HG02852 (cell line): ENCODE measurements around the gene AFF2.
"Not testable (repeated sequence)": the region's sequence is repeated elsewhere in the genome, so short reads cannot be mapped to it uniquely, and the experiment has no call there.

Experiments used
- ATAC-seq: cut with Tn5 transposase; IDR thresholded peaks from one replicate; pipeline ENCODE4 v1.9.1; 2021; ENCODE audit warnings: mild to moderate bottlenecking, moderate library complexity; ENCODE audit not compliant: unreplicated experiment

Gene AFF2

GRCh38 chrX:148629434-148629833, 129.0 kb downstream of the AFF2 start:
- no peak for ATAC-seq

- ATAC-seq: no peak
These were observed 132.0 kb downstream of the AFF2 start for GRCh38 chrX:148632444-148632843.

GRCh38 chrX:148633218-148633908, 132.9 kb downstream of the AFF2 start:
- ATAC-seq: no peak

GRCh38 chrX:148634591-148634990, 134.2 kb downstream of the AFF2 start:
- ATAC-seq: no peak

- no peak for ATAC-seq
These were observed 143.0 kb downstream of the AFF2 start for GRCh38 chrX:148643460-148643859.

- no peak for ATAC-seq
These were observed 147.2 kb downstream of the AFF2 start for GRCh38 chrX:148647651-148648050.

- no peak for ATAC-seq
These were observed 148.9 kb downstream of the AFF2 start for GRCh38 chrX:148649145-148649795.

GRCh38 chrX:148658115-148658730, 157.8 kb downstream of the AFF2 start:
- no peak for ATAC-seq

GRCh38 chrX:148659481-148659880, 159.1 kb downstream of the AFF2 start:
- no peak for ATAC-seq

- no peak for ATAC-seq
These were observed 160.6 kb downstream of the AFF2 start for GRCh38 chrX:148661035-148661434.

- no peak for ATAC-seq
These were observed 161.6 kb downstream of the AFF2 start for GRCh38 chrX:148662014-148662413.

- ATAC-seq: no peak
These were observed 163.8 kb downstream of the AFF2 start for GRCh38 chrX:148664171-148664570.

GRCh38 chrX:148664995-148665394, 164.6 kb downstream of the AFF2 start:
- no peak for ATAC-seq

- not testable (repeated sequence) for ATAC-seq
These were observed 168.8 kb downstream of the AFF2 start for GRCh38 chrX:148669175-148669574.

GRCh38 chrX:148670277-148670676, 169.9 kb downstream of the AFF2 start:
- no peak for ATAC-seq

- ATAC-seq: no peak
These were observed 172.1 kb downstream of the AFF2 start for GRCh38 chrX:148672517-148672916.

GRCh38 chrX:148681605-148682004, 181.2 kb downstream of the AFF2 start:
- no peak for ATAC-seq

GRCh38 chrX:148682206-148682605, 181.8 kb downstream of the AFF2 start:
- ATAC-seq: no peak

- no peak for ATAC-seq
These were observed 191.0 kb downstream of the AFF2 start for GRCh38 chrX:148691456-148691855.

- ATAC-seq: no peak
These were observed 194.8 kb downstream of the AFF2 start for GRCh38 chrX:148695255-148695654.

- no peak for ATAC-seq
These were observed 197.8 kb downstream of the AFF2 start for GRCh38 chrX:148698221-148698620.

- no peak for ATAC-seq
These were observed 199.6 kb downstream of the AFF2 start for GRCh38 chrX:148700021-148700420.
